GM18520 (cell line): ENCODE measurements around the gene CYP19A1.
A peak's percentile ranks its signal among the peaks of the same experiment; 100 is the strongest.

ENCODE experiments used
- ATAC-seq: cut with Tn5 transposase; IDR thresholded peaks from one replicate; pipeline ENCODE4 v1.9.1; 2021; ENCODE audit not compliant: unreplicated experiment

CYP19A1 gene

GRCh38 chr15:51363383-51363782, 25.0 kb upstream of the CYP19A1 start:
- no peak for ATAC-seq

DNA sequence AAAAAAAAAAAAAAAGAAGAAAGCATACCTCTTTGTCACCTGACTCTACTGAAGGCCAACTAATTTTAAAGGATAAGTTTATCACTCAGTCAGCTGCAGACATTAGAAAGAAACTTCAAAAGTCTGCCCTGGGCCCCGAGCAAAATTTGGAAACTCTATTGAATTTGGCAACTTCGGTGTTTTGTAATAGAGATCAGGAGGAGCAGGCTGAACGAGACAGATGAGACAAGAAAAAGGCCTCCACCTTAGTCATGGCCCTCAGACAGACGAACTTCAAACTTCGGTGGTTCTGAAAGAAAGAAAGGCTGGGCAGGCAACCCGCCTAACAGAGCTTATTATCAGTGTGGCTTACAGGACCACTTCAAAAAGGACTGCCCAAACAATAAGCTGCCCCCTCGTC, 21.6 kb upstream of the CYP19A1 start:
- no peak for ATAC-seq

DNA sequence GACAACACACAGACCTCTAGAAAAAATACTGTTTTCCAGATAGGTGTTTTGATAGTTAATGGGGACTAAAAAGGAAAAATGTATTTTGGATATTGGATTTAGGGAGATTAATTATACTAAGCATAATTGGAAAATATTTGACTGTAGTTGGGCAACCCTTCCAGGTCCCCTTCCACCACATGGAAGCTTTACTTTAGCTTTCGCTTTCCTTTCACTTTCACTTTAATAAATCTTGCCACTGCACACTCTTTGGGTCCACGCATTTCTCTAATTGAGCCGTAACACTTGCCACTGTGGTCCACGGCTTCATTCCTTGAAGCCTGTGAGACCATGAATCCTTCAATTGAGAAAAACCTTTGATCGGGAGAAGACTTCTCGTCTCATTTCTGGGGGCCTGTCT, 18.6 kb upstream of the CYP19A1 start:
- ATAC-seq = no peak

GRCh38 chr15:51356147-51356546, 17.8 kb upstream of the CYP19A1 start:
- ATAC-seq = no peak

- ATAC-seq = no peak
These were observed 16.7 kb upstream of the CYP19A1 start for GRCh38 chr15:51355096-51355495.

- no peak for ATAC-seq
These were observed 15.6 kb upstream of the CYP19A1 start for GRCh38 chr15:51353976-51354375.

DNA sequence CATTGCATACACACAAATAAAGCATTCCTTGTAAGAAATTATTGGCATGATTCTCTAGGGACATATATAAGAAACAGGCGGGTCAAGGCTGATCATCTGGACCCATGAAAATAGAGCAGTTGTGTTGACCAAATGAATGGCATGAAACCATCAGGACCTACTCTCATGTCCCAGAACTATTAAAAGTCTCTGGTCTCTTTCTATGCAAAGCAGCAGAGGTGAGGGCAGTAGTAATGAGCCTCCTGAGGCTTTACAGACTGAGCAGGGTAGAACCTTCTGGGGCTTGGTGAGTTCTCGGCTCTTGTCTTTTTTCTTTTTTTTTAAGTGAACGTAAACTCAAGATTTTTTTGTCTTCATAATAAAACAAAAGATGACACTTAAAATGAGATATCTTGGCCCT, 12.3 kb upstream of the CYP19A1 start:
- ATAC-seq = no peak

DNA sequence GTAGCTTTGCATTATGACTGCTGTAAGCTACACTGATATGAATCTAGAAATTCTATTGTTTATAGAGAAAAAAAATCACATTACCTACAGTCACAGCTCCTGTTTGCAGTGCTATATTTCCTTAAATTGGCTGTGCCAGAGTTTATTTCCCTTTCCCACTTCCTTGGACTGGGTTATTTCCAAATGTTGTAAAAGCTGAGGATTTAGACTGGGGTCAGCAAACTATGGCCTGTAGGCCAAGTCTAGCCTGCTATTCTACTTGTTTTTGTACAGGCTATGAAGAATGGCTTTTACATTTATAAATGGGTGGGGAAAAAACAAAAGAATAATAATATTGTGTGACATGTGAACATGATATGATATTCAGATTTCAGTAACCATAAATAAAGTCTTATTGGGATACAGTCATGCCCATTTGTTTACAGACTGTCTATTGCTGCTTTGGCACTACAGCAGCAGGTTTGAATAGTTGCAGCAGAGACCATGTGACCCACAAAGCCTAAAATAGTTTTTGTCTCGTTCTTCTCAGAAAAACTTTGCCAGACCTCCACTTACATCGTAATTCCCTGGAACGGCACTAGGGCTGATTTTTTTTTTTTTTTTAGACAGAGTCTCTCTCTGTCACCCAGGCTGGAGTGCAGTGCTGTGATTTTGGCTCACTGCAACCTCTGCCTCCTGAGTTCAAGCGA, 10.9 kb upstream of the CYP19A1 start:
- no peak for ATAC-seq

DNA sequence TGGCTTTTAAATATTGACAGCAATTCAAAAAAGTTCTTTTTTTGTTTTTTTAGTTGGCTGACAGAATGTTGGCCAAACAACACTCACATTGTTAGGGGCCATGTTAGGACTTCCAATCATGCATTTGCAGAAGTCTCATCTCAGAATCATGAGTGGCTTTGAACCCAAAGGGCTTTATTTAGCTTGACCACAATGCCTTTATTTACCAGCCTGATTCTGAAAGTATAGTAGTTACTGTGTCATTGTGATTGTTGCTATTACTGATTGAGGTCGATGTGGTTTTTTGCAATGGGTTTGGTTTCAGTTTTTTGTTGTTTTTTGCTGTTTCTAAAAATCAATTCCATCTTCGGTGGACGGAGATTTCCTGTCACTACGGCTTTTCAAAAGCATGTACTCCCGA, 10.3 kb upstream of the CYP19A1 start:
- peak; percentile 84 for ATAC-seq

- ATAC-seq = no peak
These were observed 7.7 kb upstream of the CYP19A1 start for GRCh38 chr15:51346136-51346535.

- ATAC-seq = no peak
These were observed 5.1 kb upstream of the CYP19A1 start for GRCh38 chr15:51343466-51343865.

- ATAC-seq = no peak
These were observed 4.0 kb upstream of the CYP19A1 start for GRCh38 chr15:51342227-51342999.

DNA sequence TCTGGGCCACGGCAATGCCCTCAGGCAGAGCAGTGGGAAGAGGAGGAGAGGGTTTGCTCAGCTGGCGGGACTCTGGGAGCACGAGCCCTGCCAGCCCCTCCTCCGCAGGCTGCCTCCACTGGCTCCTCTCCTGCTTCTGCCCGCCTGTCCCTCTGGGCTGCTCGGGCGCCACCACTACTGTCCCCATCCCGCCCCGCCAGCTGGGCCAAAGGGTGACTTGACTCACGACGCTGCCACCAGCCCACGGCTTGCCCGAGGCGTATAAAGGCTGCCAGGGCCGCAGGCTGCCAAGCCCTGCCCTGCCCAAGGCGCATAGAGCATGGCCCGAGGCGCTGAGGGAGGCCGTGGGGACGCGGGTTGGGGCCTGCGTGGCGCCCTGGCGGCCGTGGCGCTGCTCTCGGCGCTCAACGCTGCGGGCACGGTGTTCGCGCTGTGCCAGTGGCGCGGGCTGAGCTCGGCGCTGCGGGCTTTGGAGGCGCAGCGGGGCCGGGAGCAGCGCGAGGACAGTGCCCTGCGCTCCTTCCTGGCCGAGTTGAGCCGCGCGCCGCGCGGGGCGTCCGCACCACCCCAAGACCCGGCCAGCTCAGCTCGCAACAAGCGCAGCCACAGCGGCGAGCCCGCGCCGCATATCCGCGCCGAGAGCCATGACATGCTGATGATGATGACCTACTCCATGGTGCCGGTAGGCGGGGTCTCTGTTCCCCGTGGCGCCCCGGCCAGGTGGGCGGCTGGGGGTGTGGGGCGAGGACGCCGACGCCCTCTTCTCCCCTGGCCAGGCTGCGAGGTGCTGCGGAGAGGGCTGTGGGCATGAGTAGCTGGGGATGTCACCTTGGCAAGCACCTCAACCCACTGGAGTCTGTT, 3.2 kb upstream of the CYP19A1 start, which contains the start of gene GLDN:
Gene GLDN (plus strand): TSS at position 290 of the 861 bp plus-strand sequence. CDS start 30 bp downstream, at position 320.
- no peak for ATAC-seq

GRCh38 chr15:51335538-51336410, 2.6 kb downstream of the CYP19A1 start:
- peak; percentile 43 for ATAC-seq

DNA sequence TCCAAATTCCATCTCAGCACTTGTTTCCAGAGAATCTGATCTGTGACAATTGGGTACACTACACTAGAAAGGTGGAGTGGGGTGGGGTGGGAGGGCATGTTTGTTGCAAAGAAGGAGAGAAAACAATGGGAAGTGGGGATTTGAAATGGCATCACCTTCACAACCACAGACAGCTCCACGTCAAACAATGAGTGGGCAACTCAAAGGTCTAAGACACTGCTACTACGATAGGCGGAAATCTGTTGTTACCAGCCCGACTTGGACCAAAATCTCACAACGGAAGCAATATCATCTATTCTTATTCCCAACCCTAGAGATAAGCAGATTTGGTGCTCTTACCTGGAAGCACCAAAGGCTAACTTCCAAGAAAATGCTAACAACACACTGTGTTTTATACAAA, 3.3 kb downstream of the CYP19A1 start:
- no peak for ATAC-seq

- no peak for ATAC-seq
These were observed 4.4 kb downstream of the CYP19A1 start for GRCh38 chr15:51334011-51334451.

DNA sequence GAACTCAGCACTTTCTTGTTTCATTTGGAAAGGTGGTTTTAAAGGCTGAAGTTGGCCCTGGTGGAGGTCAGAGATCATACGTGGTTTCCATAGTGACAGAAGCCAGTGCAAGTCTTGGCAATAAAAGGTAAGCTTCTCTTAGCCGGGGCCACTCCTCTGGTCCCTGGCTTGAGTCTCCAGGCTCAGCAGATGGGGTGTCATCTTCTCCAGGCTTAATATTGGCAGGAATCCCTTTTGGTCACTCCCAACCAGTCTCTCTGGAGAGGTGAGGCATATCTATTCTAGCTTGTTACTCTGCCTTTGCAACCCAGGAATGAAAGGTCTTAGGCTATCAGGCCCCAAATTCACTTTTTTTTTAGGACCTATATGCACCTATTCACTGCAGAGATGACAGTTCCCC, 4.8 kb downstream of the CYP19A1 start:
- ATAC-seq = no peak

DNA sequence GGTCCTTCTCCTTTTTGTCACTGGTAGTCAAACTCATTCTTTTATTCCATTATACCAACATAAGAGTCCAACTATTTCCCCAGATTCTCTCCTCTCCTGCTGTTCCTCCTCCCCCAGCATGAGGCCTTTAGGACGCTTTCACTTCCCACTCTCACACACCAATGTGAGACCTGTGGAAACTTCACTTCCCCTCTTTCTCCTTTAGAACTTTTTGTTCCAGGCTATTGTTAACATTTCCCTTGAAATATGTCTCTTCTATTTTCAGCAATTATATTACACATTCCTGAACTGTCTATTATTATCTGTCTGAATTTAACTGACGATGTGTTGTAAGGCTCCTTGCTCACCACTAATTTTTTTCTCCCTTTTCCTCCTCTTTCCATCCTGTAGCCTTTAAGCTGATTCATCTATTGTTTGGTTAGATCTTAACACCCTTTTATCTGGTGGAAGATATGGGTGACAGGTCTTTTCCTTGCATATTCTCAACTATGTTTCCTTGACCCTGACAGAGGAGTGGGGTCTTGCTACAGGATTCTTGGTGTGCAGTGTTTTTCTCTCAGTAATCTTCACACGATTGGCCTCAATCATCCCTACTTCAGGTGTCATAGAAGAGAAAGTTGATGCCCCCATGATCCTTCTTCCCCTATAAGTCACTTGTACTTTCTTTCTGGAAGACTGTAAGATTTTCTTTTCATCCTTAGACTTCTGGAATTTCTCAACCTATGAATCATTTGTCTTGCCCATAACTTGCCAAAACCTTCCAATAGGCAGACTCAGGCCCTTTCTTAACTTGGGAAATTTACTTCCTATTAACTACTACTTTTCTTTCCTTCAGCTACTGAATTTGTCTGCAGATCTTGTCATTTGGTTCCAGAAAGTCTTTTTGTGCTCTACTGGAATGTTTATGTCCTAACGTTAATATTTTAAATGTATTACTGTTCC, 5.9 kb downstream of the CYP19A1 start:
- ATAC-seq = no peak

- no peak for ATAC-seq
These were observed 7.3 kb downstream of the CYP19A1 start for GRCh38 chr15:51331141-51331540.
